ENCODE results near the gene C11orf87.

Gene C11orf87
- 0 reads per million in 2 donors for total RNA-seq

- DNase-seq, result no peak
Observed at GRCh38 chr11:109421981-109422869, at the start of gene C11orf87. TSS of gene C11orf87 (plus strand) at chr11:109422190. CDS start at chr11:109423634, 1,444 bp downstream.

GRCh38 chr11:109374032-109374431 is 48.0 kb upstream of the C11orf87 start:
- DNase-seq, result no peak

DNA sequence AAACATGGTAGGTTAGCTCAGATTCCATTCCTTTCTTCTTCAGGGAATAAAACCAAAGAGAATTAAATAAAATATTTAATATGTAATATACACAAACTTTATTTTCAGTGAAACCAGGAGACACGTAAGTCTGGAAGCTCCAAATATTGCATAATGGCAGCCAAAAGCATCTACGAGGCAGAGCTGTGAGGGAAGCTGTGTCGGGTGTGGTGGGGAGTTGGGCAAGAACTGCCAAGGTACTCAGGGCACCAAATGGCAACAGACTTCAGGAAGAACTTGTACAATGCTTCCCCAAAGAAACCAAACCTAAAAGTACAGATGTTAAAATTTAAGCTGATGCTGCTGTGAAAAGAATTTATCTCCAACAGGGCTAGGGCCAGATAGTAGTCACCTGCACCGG is 47.5 kb upstream of the C11orf87 start:
- DNase-seq, result no peak

- no peak for DNase-seq
Observed at GRCh38 chr11:109377039-109377742, 44.8 kb upstream of the C11orf87 start.

DNA sequence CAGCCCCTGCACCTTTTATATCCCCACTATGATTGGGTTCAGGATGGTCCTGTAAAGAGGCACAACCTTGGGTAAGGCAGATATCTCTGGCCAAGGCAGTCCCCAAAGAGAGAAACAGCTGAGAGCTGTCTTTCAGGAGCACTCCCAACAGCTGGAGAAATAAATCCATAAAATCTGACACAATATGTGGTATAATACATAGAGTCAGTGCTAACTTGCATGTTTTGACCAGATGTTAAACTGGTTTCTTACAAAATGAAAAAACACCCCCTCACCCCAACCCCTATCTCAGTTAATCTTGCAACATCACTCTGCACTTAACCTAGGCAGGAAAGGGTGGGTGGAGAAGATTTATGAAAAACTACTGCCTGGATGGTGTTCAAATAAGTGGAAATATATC is 44.0 kb upstream of the C11orf87 start:
- DNase-seq, result no peak

- no peak for DNase-seq
Observed at GRCh38 chr11:109383306-109383705, 38.7 kb upstream of the C11orf87 start.

- DNase-seq, result no peak
Observed at GRCh38 chr11:109384873-109385272, 37.1 kb upstream of the C11orf87 start.

- no peak for DNase-seq
Observed at GRCh38 chr11:109388982-109389381, 33.0 kb upstream of the C11orf87 start.

- no peak for DNase-seq
Observed at GRCh38 chr11:109390752-109391151, 31.2 kb upstream of the C11orf87 start.

DNA sequence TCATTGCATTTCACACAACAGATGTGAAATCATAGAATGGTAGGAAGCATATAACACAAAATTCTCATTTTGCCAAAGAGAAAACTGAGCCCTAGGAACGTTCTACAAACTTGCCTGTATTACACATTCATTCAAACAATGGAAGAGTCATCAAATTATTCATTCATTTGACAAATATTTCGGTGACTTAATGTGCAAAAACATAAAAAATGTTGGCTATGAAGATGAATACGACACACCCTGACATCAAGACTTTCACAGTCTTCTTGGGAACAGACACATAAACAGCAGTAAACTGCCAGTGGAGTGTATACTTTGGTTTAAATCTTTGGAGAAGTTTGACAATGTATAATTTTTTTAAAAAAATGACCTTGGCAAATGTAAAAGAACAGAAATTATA is 20.4 kb upstream of the C11orf87 start:
- no peak for DNase-seq

DNA sequence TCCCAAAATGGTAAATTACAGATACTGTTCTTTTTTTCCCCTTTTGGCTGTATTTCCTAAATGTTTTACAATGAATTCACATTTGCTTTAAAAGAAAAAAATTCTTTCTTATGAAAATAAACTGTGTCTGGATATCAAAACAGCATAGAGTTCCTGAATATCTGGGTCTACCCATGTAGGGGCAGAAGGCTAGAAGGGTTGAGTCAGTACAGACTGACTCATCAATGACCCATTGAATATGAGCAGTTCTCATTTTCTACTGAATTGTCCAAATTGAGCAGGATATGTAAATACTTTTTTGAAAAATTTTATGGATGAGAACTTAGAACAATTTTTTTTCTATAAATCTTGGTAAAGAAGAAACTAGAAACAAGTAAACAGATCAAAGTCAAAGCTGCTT is 16.3 kb upstream of the C11orf87 start:
- DNase-seq, result no peak

GRCh38 chr11:109416601-109417000 is 5.4 kb upstream of the C11orf87 start:
- DNase-seq, result no peak

GRCh38 chr11:109422870-109423465 is 978 bp downstream of the C11orf87 start:
- DNase-seq, result no peak

DNA sequence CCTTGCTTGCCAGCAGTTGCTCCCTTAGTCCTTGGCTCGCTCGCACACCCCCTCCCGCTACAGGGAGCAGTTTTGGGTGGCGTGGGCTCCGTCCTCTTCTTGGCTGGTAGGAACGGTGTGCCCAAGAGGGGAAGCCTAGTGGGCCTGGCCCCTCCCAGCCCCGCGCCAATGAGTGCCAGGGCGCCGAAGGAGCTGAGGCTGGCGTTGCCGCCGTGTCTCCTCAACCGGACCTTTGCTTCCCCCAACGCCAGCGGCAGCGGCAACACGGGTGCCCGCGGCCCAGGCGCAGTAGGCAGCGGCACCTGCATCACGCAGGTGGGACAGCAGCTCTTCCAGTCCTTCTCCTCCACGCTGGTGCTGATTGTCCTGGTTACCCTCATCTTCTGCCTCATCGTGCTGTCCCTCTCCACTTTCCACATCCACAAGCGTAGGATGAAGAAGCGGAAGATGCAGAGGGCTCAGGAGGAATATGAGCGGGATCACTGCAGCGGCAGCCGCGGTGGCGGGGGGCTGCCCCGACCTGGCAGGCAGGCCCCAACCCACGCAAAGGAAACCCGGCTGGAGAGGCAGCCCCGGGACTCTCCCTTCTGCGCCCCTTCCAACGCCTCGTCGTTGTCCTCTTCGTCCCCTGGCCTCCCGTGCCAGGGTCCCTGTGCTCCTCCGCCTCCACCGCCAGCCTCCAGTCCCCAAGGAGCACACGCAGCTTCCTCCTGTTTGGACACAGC is 1.6 kb downstream of the C11orf87 start:
- DNase-seq, result no peak

- DNase-seq, result no peak
Observed at GRCh38 chr11:109424901-109425300, 2.9 kb downstream of the C11orf87 start.

DNA sequence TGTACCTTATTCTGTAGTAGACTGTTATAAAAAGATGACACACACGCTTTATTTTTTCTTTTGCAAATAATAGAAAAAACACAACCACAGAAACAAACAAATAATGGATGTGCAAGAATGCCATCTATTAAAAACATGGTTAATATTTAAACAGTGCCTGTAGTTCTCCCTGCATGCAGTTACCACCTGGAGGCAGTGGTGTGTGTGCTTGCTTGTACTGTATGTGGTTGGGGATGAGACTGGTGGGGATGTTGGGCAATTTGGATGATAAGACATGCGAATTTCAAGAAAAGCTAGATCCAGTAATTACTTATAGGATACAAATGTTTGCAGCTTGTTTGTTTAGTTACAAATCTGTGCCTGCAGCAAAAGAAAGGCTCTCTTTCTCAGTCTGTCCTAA is 3.6 kb downstream of the C11orf87 start:
- no peak for DNase-seq

DNA sequence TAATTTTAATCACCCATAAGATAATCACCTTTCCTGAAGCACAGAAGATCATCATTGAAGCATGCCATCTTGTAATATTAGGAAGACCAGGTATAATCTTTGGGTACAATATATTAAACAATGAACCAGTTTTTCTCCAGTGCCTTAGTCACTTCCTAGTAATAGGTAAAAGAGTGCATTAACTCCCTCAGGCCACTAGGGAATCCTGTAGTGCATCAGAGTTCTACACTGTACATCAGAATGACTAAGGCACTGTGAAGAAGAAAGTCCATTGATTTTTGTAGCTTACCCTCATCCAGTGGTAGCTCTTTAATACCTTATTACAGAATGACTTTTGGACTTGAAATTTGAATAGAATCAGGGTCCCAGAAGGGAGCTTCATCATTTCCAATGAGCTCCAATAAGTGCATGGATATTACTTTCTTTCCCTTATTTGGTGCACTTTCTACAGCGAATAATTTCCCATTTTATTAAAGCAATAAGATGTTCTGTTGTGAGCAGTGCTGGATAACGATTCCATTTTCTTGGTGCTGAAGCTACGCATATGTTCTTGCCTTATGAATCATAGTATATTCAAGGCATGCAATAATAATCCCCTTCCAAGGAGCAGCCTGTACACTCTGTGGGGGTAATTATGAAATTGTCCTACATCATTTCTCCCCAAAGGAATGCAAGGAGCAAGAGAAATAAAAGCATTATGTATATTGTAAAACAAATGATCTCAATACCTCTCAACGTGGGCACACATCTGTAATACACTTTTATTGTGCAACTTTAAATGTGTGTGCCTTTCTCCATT is 4.7 kb downstream of the C11orf87 start:
- no peak for DNase-seq

DNA sequence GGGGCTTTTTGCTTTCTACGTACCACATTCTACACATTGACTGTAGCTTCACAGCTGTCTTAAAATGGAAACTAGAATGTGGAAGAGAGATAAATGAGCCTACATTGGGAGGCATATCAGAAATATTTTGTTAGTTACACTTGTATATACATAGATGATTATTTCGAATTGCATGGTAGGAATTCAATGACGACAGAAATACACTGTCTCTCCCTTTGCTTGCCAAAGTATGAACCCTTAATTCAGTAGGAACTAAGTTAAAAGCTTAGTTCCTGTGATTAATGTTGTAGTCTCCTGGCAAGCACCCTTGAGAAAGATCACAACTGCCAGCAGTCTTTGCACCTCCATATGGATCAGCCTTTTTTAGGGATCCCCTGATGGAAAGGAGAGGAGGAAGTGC is 10.1 kb downstream of the C11orf87 start:
- no peak for DNase-seq

DNA sequence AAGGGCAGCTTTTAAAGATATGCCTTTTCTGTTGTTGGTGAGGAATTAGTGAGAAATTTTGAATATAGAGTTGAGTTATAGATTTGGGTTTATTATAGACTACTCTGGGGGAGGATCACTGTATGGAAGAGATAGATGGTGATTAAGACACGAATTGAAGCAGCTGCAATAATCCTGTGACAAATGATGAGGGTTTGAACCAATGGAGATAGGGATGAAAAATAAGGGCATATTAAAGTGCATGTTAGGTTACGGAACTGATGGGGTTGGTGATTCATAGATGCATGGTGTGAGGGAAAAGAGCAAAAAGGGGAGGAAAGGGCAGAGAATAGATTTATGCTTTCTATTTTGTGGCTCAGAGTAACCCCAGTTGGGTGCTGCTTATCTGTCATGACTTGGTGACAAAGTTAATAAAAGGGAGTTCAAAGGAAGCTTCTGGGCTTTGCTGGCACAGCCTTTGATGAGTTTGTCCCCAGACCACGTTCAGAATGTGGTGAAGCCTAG is 11.8 kb downstream of the C11orf87 start:
- no peak for DNase-seq

DNA sequence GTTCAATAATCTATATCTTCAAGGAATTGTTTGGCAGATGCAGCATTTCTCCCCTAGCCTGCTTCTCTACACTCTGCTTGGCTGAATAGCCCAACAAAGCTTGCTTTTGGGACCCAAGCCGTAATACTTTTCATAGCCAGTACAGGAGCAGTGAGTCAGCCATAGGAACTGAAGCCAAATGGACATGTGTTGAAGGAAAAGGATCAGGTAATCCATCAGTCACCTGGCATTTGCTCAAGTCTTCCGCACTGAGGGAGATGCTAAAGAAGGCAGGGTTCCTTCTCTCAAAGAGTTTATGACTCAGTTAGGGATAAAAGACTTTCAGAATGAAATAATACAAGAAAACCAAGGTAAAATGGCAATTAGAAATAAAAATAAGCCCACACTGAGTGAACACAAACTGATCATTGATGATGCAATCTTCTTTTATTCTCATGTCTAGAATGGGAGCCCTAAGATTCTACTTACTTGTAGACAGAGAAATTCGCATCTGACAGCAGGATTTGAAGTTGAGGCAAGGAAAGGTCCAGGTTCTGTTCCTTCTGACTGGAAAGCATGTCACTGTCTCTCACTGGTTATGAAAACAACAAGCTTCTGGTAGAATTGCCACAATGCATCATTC is 13.2 kb downstream of the C11orf87 start:
- DNase-seq, result no peak

- DNase-seq, result no peak
Observed at GRCh38 chr11:109439684-109440083, 17.7 kb downstream of the C11orf87 start.
